ENCODE data around the gene NFIC. TPM values are rescaled to one million over a fixed set of nuclear protein-coding genes. Genes with fewer than 3 reads are reported as not detected.

NFIC gene
- total and polyA plus RNA-seq, 4 donors: 12.8 to 100 (median 75.1) TPM

- WGBS: 16% methylated on average over 26 of the region's 26 CpGs
- TF ChIP-seq, protein P1, sequence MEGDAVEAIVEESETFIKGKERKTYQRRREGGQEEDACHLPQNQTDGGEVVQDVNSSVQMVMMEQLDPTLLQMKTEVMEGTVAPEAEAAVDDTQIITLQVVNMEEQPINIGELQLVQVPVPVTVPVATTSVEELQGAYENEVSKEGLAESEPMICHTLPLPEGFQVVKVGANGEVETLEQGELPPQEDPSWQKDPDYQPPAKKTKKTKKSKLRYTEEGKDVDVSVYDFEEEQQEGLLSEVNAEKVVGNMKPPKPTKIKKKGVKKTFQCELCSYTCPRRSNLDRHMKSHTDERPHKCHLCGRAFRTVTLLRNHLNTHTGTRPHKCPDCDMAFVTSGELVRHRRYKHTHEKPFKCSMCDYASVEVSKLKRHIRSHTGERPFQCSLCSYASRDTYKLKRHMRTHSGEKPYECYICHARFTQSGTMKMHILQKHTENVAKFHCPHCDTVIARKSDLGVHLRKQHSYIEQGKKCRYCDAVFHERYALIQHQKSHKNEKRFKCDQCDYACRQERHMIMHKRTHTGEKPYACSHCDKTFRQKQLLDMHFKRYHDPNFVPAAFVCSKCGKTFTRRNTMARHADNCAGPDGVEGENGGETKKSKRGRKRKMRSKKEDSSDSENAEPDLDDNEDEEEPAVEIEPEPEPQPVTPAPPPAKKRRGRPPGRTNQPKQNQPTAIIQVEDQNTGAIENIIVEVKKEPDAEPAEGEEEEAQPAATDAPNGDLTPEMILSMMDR (IDR thresholded peaks at IDR 0.05; ENCODE audit: low read depth, low read length, missing input control): peak; percentile 29
- peak; percentile 60 to 68 for TF ChIP-seq HNF4A (conservative IDR thresholded peaks at IDR 0.05)
- TF ChIP-seq, protein P2, sequence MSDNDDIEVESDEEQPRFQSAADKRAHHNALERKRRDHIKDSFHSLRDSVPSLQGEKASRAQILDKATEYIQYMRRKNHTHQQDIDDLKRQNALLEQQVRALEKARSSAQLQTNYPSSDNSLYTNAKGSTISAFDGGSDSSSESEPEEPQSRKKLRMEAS (IDR thresholded peaks at IDR 0.05): peak; percentile 68
- peak; percentile 58 for TF ChIP-seq YY1 (IDR thresholded peaks at IDR 0.05)
- TF ChIP-seq RAD21 (IDR thresholded peaks at IDR 0.05): peak; percentile 63 to 70
- TF ChIP-seq HNF4G (IDR thresholded peaks at IDR 0.05): peak; percentile 35
- TF ChIP-seq SP1 (IDR thresholded peaks at IDR 0.05): peak; percentile 99
- peak in 1 of 2 donors; percentile 84 for TF ChIP-seq EGR1 (IDR thresholded peaks at IDR 0.05; ENCODE audit: low read depth in 2 of 2)
- TF ChIP-seq FOXA2 (IDR thresholded peaks at IDR 0.05): peak; percentile 53
- TF ChIP-seq, protein P3, sequence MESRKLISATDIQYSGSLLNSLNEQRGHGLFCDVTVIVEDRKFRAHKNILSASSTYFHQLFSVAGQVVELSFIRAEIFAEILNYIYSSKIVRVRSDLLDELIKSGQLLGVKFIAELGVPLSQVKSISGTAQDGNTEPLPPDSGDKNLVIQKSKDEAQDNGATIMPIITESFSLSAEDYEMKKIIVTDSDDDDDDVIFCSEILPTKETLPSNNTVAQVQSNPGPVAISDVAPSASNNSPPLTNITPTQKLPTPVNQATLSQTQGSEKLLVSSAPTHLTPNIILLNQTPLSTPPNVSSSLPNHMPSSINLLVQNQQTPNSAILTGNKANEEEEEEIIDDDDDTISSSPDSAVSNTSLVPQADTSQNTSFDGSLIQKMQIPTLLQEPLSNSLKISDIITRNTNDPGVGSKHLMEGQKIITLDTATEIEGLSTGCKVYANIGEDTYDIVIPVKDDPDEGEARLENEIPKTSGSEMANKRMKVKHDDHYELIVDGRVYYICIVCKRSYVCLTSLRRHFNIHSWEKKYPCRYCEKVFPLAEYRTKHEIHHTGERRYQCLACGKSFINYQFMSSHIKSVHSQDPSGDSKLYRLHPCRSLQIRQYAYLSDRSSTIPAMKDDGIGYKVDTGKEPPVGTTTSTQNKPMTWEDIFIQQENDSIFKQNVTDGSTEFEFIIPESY (IDR thresholded peaks at IDR 0.05): peak; percentile 49
- peak; percentile 54 for TF ChIP-seq REST (IDR thresholded peaks at IDR 0.05)
- peak; percentile 88 to 92 for TF ChIP-seq RXRA (IDR thresholded peaks at IDR 0.05)
- peak; percentile 55 to 58 for TF ChIP-seq JUND (IDR thresholded peaks at IDR 0.05)
- TF ChIP-seq TAF1 (conservative IDR thresholded peaks at IDR 0.05): no peak
- peak in 1 of 2 donors; percentile 36 for TF ChIP-seq GABPA (IDR thresholded peaks at IDR 0.05 in 1 of 2, conservative IDR thresholded peaks at IDR 0.05 in 1 of 2)
- TF ChIP-seq FOXA1 (IDR thresholded peaks at IDR 0.05): peak; percentile 31
- peak; percentile 70 for TF ChIP-seq NR2F2 (IDR thresholded peaks at IDR 0.05)
- TF ChIP-seq ATF3 (IDR thresholded peaks at IDR 0.05): peak; percentile 73
- peak overlapping the region in 1 of 3 donors; percentile 13 for H3K4me3 ChIP-seq (ENCODE audit: low read depth in 1 of 3, low read length in 3 of 3)
Measured at GRCh38 chr19:3343619-3344502, 22.5 kb upstream of the NFIC start.

More at GRCh38 chr19:3343619-3344502, 22.5 kb upstream of the NFIC start:
- DNase-seq (ENCODE audit: low spot score): no peak
- H3K4me1 ChIP-seq (ENCODE audit: control insufficient read depth in 4 of 4, insufficient read depth in 4 of 4, low read length in 3 of 4): peaks cover 17 to 45% (median 26%) of the 10 kb centered on the region in 4 donors
- H3K27ac ChIP-seq (ENCODE audit: low read depth in 1 of 2, low read length in 2 of 2): peak overlapping the region; percentile 90 to 91
- H3K36me3 ChIP-seq (ENCODE audit: control insufficient read depth in 4 of 4, insufficient read depth in 3 of 4, low read depth in 1 of 4, low read length in 3 of 4): no peaks in the 10 kb centered on the region
- H3K27me3 ChIP-seq (ENCODE audit: control insufficient read depth in 4 of 4, insufficient read depth in 4 of 4, low read length in 3 of 4): no peaks in the 10 kb centered on the region
- H3K9me3 ChIP-seq (ENCODE audit: control insufficient read depth in 4 of 4, low read length in 3 of 4): no peaks in the 10 kb centered on the region
- H3K9ac ChIP-seq (ENCODE audit: low read depth in 1 of 2, low read length in 2 of 2): peak overlapping the region in 1 of 2 donors; percentile 43
